NB4 (cell line): ENCODE measurements around the gene XRCC5.

Experiments
- CTCF ChIP-seq: IDR thresholded peaks from one replicate; pipeline ENCODE4 v1.5.1; 2012; ENCODE audit warnings: low read depth, low read length
- POLR2A ChIP-seq: IDR thresholded peaks from 2 replicates; pipeline ENCODE4 v1.6.1; 2011; ENCODE audit warnings: mild to moderate bottlenecking; ENCODE audit not compliant: insufficient read length; ENCODE audit errors: extremely low read depth

GRCh38 chr2:216084547-216084946 is 24.6 kb upstream of the XRCC5 start:
- TF ChIP-seq CTCF, result no peak
- TF ChIP-seq POLR2A, result no peak
